ENCODE results near the gene EIF1.
A peak's percentile ranks its signal among the peaks of the same experiment; 100 is the strongest.
"Not testable (repeated sequence)": the region's sequence is repeated elsewhere in the genome, so short reads cannot be mapped to it uniquely, and the experiment has no call there.

Gene EIF1

GRCh38 chr17:41688641-41689496, at the start of gene EIF1:
Gene EIF1, plus strand, starts transcription at chr17:41688885. Its CDS starts 154 bp downstream, at chr17:41689039.
- peak; percentile 100 for DNase-seq

- DNase-seq, result no peak
Observed at GRCh38 chr17:41638941-41639340, 49.7 kb upstream of the EIF1 start.

- no peak for DNase-seq
Observed at GRCh38 chr17:41639492-41640473, 48.9 kb upstream of the EIF1 start.

- not testable (repeated sequence) for DNase-seq
Observed at GRCh38 chr17:41640596-41640995, 48.1 kb upstream of the EIF1 start.

GRCh38 chr17:41642252-41643156, 46.2 kb upstream of the EIF1 start:
- no peak for DNase-seq

GRCh38 chr17:41647038-41647813, 41.5 kb upstream of the EIF1 start:
- no peak for DNase-seq

- peak; percentile 84 to 86 for DNase-seq
Observed at GRCh38 chr17:41647940-41648410, 40.7 kb upstream of the EIF1 start.

GRCh38 chr17:41648411-41649195, 40.1 kb upstream of the EIF1 start:
- DNase-seq, result peak; percentile 83

GRCh38 chr17:41649923-41650519, 38.7 kb upstream of the EIF1 start:
- DNase-seq, result no peak

- DNase-seq, result no peak
Observed at GRCh38 chr17:41650794-41651624, 37.7 kb upstream of the EIF1 start.

GRCh38 chr17:41651625-41652460, 36.8 kb upstream of the EIF1 start:
- DNase-seq, result no peak

- DNase-seq, result no peak
Observed at GRCh38 chr17:41652461-41652970, 36.2 kb upstream of the EIF1 start.

- DNase-seq, result no peak
Observed at GRCh38 chr17:41653421-41653820, 35.3 kb upstream of the EIF1 start.

- no peak for DNase-seq
Observed at GRCh38 chr17:41653892-41654677, 34.6 kb upstream of the EIF1 start.

GRCh38 chr17:41654678-41655607, 33.7 kb upstream of the EIF1 start:
- DNase-seq, result no peak

- DNase-seq, result no peak
Observed at GRCh38 chr17:41655611-41656111, 33.0 kb upstream of the EIF1 start.

Measured in CD4-positive, alpha-beta T cell treated with Interleukin-1 beta for 1 hour (primary cell).